Right forelimb (tissue), 1 donor: ENCODE measurements around the gene OBI1.
"Not testable (repeated sequence)": the region's sequence is repeated elsewhere in the genome, so short reads cannot be mapped to it uniquely, and the experiment has no call there.

Experiments
- DNase-seq: peaks from one replicate; pipeline ENCODE4 v3.0.0-alpha.2; 2018

The OBI1 gene

GRCh38 chr13:78658630-78659449, at the start of gene OBI1:
Gene OBI1, minus strand, starts transcription at chr13:78659155. Its CDS starts 35 bp downstream, at chr13:78659120.
- DNase-seq: peak; percentile 95

- DNase-seq: no peak
These were observed 42.4 kb upstream of the OBI1 start for GRCh38 chr13:78701383-78701782.

- DNase-seq: no peak
These were observed 41.4 kb upstream of the OBI1 start for GRCh38 chr13:78700121-78700910.

- no peak for DNase-seq
These were observed 30.1 kb upstream of the OBI1 start for GRCh38 chr13:78689011-78689410.

- no peak for DNase-seq
These were observed 27.5 kb upstream of the OBI1 start for GRCh38 chr13:78686461-78686860.

GRCh38 chr13:78680576-78681350, 21.8 kb upstream of the OBI1 start:
- no peak for DNase-seq

- DNase-seq: no peak
These were observed 21.2 kb upstream of the OBI1 start for GRCh38 chr13:78680115-78680561.

GRCh38 chr13:78679329-78679728, 20.4 kb upstream of the OBI1 start:
- DNase-seq: no peak

- no peak for DNase-seq
These were observed 16.2 kb upstream of the OBI1 start for GRCh38 chr13:78675112-78675511.

- no peak for DNase-seq
These were observed 15.7 kb upstream of the OBI1 start for GRCh38 chr13:78674638-78675037.

GRCh38 chr13:78662467-78662866, 3.5 kb upstream of the OBI1 start:
- no peak for DNase-seq

- no peak for DNase-seq
These were observed 1.5 kb upstream of the OBI1 start for GRCh38 chr13:78660495-78660857.

- peak; percentile 49 for DNase-seq
These were observed 958 bp upstream of the OBI1 start for GRCh38 chr13:78659732-78660494.

GRCh38 chr13:78659450-78659730, 435 bp upstream of the OBI1 start:
- DNase-seq: no peak

GRCh38 chr13:78657699-78658629, 991 bp downstream of the OBI1 start:
- DNase-seq: no peak

GRCh38 chr13:78655906-78656305, 3.0 kb downstream of the OBI1 start:
- no peak for DNase-seq

- DNase-seq: no peak
These were observed 3.9 kb downstream of the OBI1 start for GRCh38 chr13:78655007-78655406.

GRCh38 chr13:78652651-78653050, 6.3 kb downstream of the OBI1 start:
- DNase-seq: no peak

GRCh38 chr13:78650717-78651083, 8.3 kb downstream of the OBI1 start:
- DNase-seq: no peak

- DNase-seq: no peak
These were observed 8.8 kb downstream of the OBI1 start for GRCh38 chr13:78649997-78650716.

- not testable (repeated sequence) for DNase-seq
These were observed 11.8 kb downstream of the OBI1 start for GRCh38 chr13:78647109-78647678.
